ENCODE results near the gene ALDH18A1.

GRCh38 chr10:95694665-95695064 is 38.2 kb upstream of the ALDH18A1 start:
- TF ChIP-seq POLR2AphosphoS5 (IDR thresholded peaks at IDR 0.05; ENCODE audit: borderline replicate concordance, low read depth, low read length) (no peak), EZH2 (IDR thresholded peaks at IDR 0.05) (no peak), FOXP2 (optimal IDR thresholded peaks at IDR 0.05; ENCODE audit: control extremely low read depth, extremely low read length, insufficient read depth) (no peak)

Measured in SK-N-MC (cell line).